Neural progenitor cell (in vitro differentiated cells): ENCODE measurements around the gene LDLRAD4.

Experiments
- CTCF ChIP-seq: fragments of 200-600 bp; sonication (generic); IDR thresholded peaks from 2 replicates; pipeline ENCODE4 v1.5.1; 2017; ENCODE audit warnings: antibody characterized with exemption, mild to moderate bottlenecking
- EZH2 ChIP-seq: fragments of 200-600 bp; sonication (generic); IDR thresholded peaks from 2 replicates; pipeline ENCODE4 v1.6.1; 2017; ENCODE audit warnings: antibody characterized with exemption, mild to moderate bottlenecking, moderate library complexity
- EZH2phosphoT487 ChIP-seq: fragments of 200-600 bp; sonication (generic); IDR thresholded peaks from 2 replicates; pipeline ENCODE4 v1.6.1; 2017; ENCODE audit warnings: antibody characterized with exemption

- TF ChIP-seq CTCF: no peak
- TF ChIP-seq EZH2: no peak
- TF ChIP-seq EZH2phosphoT487: no peak
Measured at GRCh38 chr18:13192970-13193369, 25.6 kb upstream of the LDLRAD4 start.
